ENCODE measurements around the gene SNTB2. TPM values are rescaled to one million over a fixed set of nuclear protein-coding genes. Genes with fewer than 3 reads are reported as not detected.

The SNTB2 gene
- total RNA-seq, 4 donors from 2014 or later: 14.2 to 31.4 (median 24.1) TPM

- in situ Hi-C loops (cut with MboI; ENCODE audit: low pct_ligation_motif_present in 1 of 4, low pct_unique_long_range_greater_than_20kb in 1 of 4, low sequenced_read_pairs in 3 of 4): no loop called here
- Histone ChIP-seq H3K4me1 (peaks cover 4 to 35% (median 30%) of the 10 kb centered on the region in 4 donors), H3K36me3 (no peaks in the 10 kb centered on the region), H3K27me3 (no peaks in the 10 kb centered on the region), H3K4me3 (peak overlapping the region; percentile 78 to 94 (median 80)), H3K27ac (peak overlapping the region; percentile 95 to 98 (median 96)), H3K9me3 (no peaks in the 10 kb centered on the region)
- intact Hi-C loops (cut with DNase I; ENCODE audit: low total_unique reads): no loop called here
- TF ChIP-seq POLR2AphosphoS5 (IDR thresholded peaks at IDR 0.05) (no peak), EP300 (IDR thresholded peaks at IDR 0.05; ENCODE audit: low read depth) (no peak), POLR2A (IDR thresholded peaks at IDR 0.05) (no peak), CTCF (IDR thresholded peaks at IDR 0.05) (no peak)
- DNase-seq: no peak
- WGBS, 2 donors (ENCODE audit: low coverage in 1 of 2): 5% methylated on average over 5 of the region's 5 CpGs; no CpG with 5 or more reads in 1 of the 2 donors
These were observed 1.2 kb downstream of the SNTB2 start for GRCh38 chr16:69188236-69188549.

- Histone ChIP-seq H3K4me1 (peaks cover 4 to 36% (median 29%) of the 10 kb centered on the region in 4 donors), H3K27me3 (no peaks in the 10 kb centered on the region), H3K36me3 (no peaks in the 10 kb centered on the region), H3K9me3 (no peaks in the 10 kb centered on the region), H3K4me3 (peak overlapping the region in 2 of 4 donors; percentile 78 to 79), H3K27ac (peak overlapping the region; percentile 95 to 98 (median 96))
- TF ChIP-seq POLR2A (IDR thresholded peaks at IDR 0.05) (no peak), EP300 (IDR thresholded peaks at IDR 0.05; ENCODE audit: low read depth) (no peak), POLR2AphosphoS5 (IDR thresholded peaks at IDR 0.05) (no peak), CTCF (IDR thresholded peaks at IDR 0.05) (no peak)
- WGBS, 2 donors (ENCODE audit: low coverage in 1 of 2): 36 to 38% methylated on average over 5 of the region's 5 CpGs
- intact Hi-C loops (cut with DNase I; ENCODE audit: low total_unique reads) (no loop called here), in situ Hi-C loops (cut with MboI; ENCODE audit: low pct_ligation_motif_present in 1 of 4, low pct_unique_long_range_greater_than_20kb in 1 of 4, low sequenced_read_pairs in 3 of 4) (no loop called here)
- DNase-seq: no peak
These were observed 1.8 kb downstream of the SNTB2 start for GRCh38 chr16:69188716-69189115.

GRCh38 chr16:69190046-69190588, 3.2 kb downstream of the SNTB2 start:
- no peak for DNase-seq
- Histone ChIP-seq H3K27me3 (no peaks in the 10 kb centered on the region), H3K36me3 (no peaks in the 10 kb centered on the region), H3K27ac (no peak overlapping the region), H3K4me1 (peaks cover 4 to 43% (median 29%) of the 10 kb centered on the region in 4 donors), H3K4me3 (no peak overlapping the region), H3K9me3 (no peaks in the 10 kb centered on the region)
- WGBS, 2 donors (ENCODE audit: low coverage in 1 of 2): 65 to 87% methylated on average over 2 of the region's 2 CpGs
- intact Hi-C loops (cut with DNase I; ENCODE audit: low total_unique reads) (no loop called here), in situ Hi-C loops (cut with MboI; ENCODE audit: low pct_ligation_motif_present in 1 of 4, low pct_unique_long_range_greater_than_20kb in 1 of 4, low sequenced_read_pairs in 3 of 4) (no loop called here)
- TF ChIP-seq POLR2A (IDR thresholded peaks at IDR 0.05) (no peak), CTCF (IDR thresholded peaks at IDR 0.05) (no peak), POLR2AphosphoS5 (IDR thresholded peaks at IDR 0.05) (no peak), EP300 (IDR thresholded peaks at IDR 0.05; ENCODE audit: low read depth) (no peak)

GRCh38 chr16:69190598-69190997, 3.6 kb downstream of the SNTB2 start:
- Histone ChIP-seq H3K9me3 (no peaks in the 10 kb centered on the region), H3K36me3 (no peaks in the 10 kb centered on the region), H3K4me3 (no peak overlapping the region), H3K27me3 (no peaks in the 10 kb centered on the region), H3K4me1 (peaks cover 4 to 46% (median 29%) of the 10 kb centered on the region in 4 donors), H3K27ac (no peak overlapping the region)
- no peak for DNase-seq
- WGBS, 2 donors (ENCODE audit: low coverage in 1 of 2): 50 to 88% methylated on average over 3 of the region's 3 CpGs
- in situ Hi-C loops (cut with MboI; ENCODE audit: low pct_ligation_motif_present in 1 of 4, low pct_unique_long_range_greater_than_20kb in 1 of 4, low sequenced_read_pairs in 3 of 4): no loop called here
- TF ChIP-seq CTCF (IDR thresholded peaks at IDR 0.05) (no peak), POLR2A (IDR thresholded peaks at IDR 0.05) (no peak), EP300 (IDR thresholded peaks at IDR 0.05; ENCODE audit: low read depth) (no peak), POLR2AphosphoS5 (IDR thresholded peaks at IDR 0.05) (no peak)
- intact Hi-C loops (cut with DNase I; ENCODE audit: low total_unique reads): no loop called here
